ENCODE data around the gene SH2D4B. TPM values are rescaled to one million over a fixed set of nuclear protein-coding genes. Genes with fewer than 3 reads are reported as not detected.

The SH2D4B gene
- total RNA-seq, 2 donors from 2014 or later: not detected

GRCh38 chr10:80492848-80493521 is 44.7 kb upstream of the SH2D4B start:
- Histone ChIP-seq H3K9ac (ENCODE audit: low read depth in 2 of 2, low read length in 2 of 2) (no peak overlapping the region), H3K4me1 (peaks cover 19% of the 10 kb centered on the region), H3K9me3 (no peaks in the 10 kb centered on the region), H3K27ac (no peak overlapping the region), H3K27me3 (no peaks in the 10 kb centered on the region), H3K36me3 (no peaks in the 10 kb centered on the region), H3K4me3 (no peak overlapping the region)
- DNase-seq: no peak
- TF ChIP-seq CTCF (IDR thresholded peaks at IDR 0.05): no peak
- intact Hi-C loops (cut with DNase I): no loop called here

- H3K9ac ChIP-seq (ENCODE audit: low read depth in 2 of 2, low read length in 2 of 2): no peak overlapping the region
- no peak overlapping the region for H3K4me3 ChIP-seq
- DNase-seq: no peak
- no peaks in the 10 kb centered on the region for H3K36me3 ChIP-seq
- H3K27ac ChIP-seq: no peak overlapping the region
- no peaks in the 10 kb centered on the region for H3K27me3 ChIP-seq
- no peak for TF ChIP-seq CTCF (IDR thresholded peaks at IDR 0.05)
- H3K9me3 ChIP-seq: no peaks in the 10 kb centered on the region
- intact Hi-C loops (cut with DNase I): no loop called here
- peaks cover 22% of the 10 kb centered on the region for H3K4me1 ChIP-seq
Observed at GRCh38 chr10:80493522-80494051, 44.1 kb upstream of the SH2D4B start.

GRCh38 chr10:80496555-80497172 is 41.0 kb upstream of the SH2D4B start:
- intact Hi-C loops (cut with DNase I): no loop called here
- no peak for DNase-seq
- no peak for TF ChIP-seq CTCF (IDR thresholded peaks at IDR 0.05)
- H3K36me3 ChIP-seq: no peaks in the 10 kb centered on the region
- no peaks in the 10 kb centered on the region for H3K27me3 ChIP-seq
- peaks cover 35% of the 10 kb centered on the region for H3K4me1 ChIP-seq
- no peaks in the 10 kb centered on the region for H3K9me3 ChIP-seq
- no peak overlapping the region for H3K9ac ChIP-seq (ENCODE audit: low read depth in 2 of 2, low read length in 2 of 2)
- H3K27ac ChIP-seq: no peak overlapping the region
- H3K4me3 ChIP-seq: no peak overlapping the region

- peaks cover 35% of the 10 kb centered on the region for H3K4me1 ChIP-seq
- H3K27ac ChIP-seq: peak overlapping the region; percentile 79
- H3K9me3 ChIP-seq: no peaks in the 10 kb centered on the region
- intact Hi-C loops (cut with DNase I): loop anchor here (2.0 kb wide), 1 partner anchor 47 kb away; no protein-coding TSS in a partner anchor
- H3K9ac ChIP-seq (ENCODE audit: low read depth in 2 of 2, low read length in 2 of 2): peak overlapping the region in 1 of 2 donors; percentile 79
- DNase-seq: peak; percentile 49
- TF ChIP-seq CTCF (IDR thresholded peaks at IDR 0.05): no peak
- no peaks in the 10 kb centered on the region for H3K27me3 ChIP-seq
- H3K4me3 ChIP-seq: no peak overlapping the region
- no peaks in the 10 kb centered on the region for H3K36me3 ChIP-seq
Observed at GRCh38 chr10:80497187-80498077, 40.3 kb upstream of the SH2D4B start.
